HG03558 (cell line): Measurements from ENCODE around the gene SCAI.
A peak's percentile ranks its signal among the peaks of the same experiment; 100 is the strongest.
"Not testable (repeated sequence)": the region's sequence is repeated elsewhere in the genome, so short reads cannot be mapped to it uniquely, and the experiment has no call there.

ENCODE experiments used
- ATAC-seq: cut with Tn5 transposase; IDR thresholded peaks from one replicate; pipeline ENCODE4 v1.9.1; 2021; ENCODE audit warnings: moderate number of reproducible peaks; ENCODE audit not compliant: unreplicated experiment; ENCODE audit errors: extremely low read depth

The SCAI gene

DNA sequence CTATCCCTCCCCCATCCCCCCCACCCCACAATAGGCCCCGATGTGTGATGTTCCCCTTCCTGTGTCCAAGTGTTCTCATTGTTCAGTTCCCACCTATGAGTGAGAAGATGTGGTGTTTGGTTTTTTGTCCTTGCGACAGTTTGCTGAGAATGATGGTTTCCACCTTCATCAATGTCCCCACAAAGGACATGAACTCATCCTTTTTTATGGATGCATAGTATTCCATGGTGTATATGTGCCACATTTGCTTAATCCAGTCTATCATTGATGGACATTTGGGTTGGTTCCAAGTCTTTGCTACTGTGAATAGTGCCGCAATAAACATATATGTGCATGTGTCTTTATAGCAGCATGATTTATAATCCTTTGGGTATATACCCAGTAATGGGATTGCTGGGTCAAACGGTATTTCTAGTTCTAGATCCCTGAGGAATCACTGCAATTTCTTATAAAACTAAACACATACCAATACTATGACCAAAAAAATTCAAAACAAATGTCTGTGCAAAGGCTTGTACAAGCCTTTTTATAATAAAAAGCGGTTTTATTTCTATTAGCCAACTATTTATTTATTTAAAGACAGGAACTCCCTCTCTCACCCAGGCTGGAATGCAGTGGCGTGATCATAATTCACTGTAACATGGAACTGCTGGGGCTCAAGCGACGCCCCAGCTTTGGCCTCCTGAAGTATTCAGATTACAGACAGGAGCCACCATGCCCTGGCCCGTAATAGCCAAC is 183.5 kb downstream of the SCAI start:
- not testable (repeated sequence) for ATAC-seq

DNA sequence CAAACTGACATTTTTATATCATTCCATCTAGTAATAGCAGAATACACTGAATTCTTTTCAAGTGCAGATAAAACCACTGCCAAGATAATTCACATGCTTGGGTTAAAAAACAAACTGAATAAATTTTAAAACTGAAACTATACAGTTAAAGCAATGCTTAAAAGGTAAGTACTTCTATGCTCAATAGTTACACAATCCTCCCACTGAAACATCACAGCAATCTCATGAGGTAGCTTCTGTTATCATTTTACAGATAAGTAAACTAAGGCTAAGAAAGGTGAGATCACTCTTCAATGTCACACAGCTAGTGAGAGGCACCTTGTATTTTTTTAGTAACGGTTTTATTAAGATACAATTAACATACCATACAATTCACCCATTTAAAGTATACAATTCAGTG is 189.1 kb downstream of the SCAI start:
- no peak for ATAC-seq

DNA sequence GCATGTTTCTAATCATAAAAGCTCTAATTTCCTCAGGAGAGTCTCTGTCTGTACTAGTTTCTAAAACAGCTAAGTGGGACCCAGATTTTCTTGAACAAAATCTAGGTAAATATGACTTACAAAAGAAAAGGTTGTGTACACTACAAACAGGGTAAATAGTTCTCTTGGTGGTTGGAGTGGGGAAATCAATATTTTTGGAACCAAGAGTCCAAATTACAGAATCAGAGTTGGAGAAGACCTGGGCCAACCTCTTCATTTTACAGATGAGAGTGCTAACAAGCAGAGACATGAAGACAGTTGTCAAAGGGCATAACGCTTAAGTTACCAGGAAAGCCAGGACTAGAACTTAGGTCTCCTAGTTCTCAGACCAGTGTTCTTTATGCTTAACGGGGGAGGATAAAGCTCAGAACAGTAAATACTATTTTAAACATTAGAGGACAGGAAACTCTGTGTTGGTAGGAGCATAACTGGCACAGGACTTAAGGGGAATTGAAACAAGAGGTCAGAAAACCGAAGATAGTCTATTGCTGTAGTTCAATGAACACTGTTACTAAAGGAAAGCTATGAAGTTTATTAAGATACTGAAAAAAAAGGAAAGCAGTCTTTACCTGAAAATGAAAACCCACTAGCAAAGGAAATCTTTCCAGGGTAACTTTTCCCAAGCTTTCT is 193.1 kb downstream of the SCAI start:
- ATAC-seq = no peak

DNA sequence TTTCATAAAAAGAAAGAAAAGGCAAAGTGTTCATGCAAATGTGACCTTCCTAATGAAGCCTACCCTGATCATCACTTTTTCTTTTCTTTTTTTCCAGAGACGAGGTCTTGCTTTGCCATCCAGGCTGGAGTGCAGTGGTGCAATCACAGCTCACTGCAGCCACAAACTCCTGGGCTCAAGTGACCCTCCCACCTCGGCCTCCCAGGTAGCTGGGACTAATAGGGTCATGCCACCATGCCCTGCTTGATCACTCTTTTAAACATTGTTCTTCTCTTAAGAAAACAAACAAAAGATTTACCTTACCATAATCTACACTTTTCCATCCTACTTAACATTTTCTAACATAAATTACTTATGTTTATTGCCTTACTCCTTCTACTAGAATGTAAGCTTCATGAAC is 193.9 kb downstream of the SCAI start:
- ATAC-seq = no peak

DNA sequence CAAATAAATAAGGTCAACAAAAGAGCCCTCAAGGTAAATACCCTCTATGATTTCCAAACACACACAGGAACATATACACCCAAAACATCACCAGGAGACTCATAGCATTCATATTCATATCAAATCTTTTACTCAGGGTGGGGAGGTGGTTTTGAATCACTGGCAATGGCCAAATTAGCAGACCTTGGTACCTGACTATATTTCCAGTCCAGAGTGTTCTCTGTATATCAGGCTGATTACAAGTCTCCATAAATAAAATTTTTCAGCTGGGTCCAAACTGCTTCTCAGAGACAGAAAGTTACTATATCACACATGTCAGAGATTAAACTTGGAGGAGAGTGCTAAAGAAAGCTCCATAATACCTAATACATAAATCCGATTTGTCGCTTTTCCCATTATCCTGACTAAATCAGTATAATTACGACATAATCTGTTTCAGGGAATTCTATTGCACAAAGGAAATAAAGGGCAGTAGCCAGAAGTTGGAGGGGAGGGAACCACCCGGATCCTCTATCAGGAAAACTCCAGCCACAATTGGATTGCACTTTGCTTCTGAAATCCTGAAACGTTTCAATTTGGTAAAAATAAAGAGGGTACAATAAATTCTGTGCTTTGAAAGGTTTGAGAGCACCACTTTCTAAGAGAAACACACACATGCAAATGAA is 195.5 kb downstream of the SCAI start:
- ATAC-seq = no peak

DNA sequence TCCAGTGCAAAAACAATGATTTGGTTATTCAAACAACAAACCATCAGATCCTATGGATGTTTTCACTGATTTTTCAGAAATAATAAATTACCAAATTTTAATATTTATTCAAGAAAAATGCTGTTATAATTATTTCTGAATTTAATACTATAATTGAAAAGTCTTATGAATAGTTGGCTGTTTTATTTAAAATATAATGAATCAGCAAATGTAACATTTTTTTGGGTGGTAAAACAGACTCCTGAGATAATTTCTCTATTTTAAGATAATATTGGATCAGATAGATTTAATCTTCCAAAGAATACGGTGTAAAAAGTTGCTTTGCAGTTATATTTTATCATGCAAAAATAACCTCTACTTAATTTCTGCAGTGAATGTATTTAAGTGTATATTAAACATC is 197.2 kb downstream of the SCAI start:
- ATAC-seq = no peak

DNA sequence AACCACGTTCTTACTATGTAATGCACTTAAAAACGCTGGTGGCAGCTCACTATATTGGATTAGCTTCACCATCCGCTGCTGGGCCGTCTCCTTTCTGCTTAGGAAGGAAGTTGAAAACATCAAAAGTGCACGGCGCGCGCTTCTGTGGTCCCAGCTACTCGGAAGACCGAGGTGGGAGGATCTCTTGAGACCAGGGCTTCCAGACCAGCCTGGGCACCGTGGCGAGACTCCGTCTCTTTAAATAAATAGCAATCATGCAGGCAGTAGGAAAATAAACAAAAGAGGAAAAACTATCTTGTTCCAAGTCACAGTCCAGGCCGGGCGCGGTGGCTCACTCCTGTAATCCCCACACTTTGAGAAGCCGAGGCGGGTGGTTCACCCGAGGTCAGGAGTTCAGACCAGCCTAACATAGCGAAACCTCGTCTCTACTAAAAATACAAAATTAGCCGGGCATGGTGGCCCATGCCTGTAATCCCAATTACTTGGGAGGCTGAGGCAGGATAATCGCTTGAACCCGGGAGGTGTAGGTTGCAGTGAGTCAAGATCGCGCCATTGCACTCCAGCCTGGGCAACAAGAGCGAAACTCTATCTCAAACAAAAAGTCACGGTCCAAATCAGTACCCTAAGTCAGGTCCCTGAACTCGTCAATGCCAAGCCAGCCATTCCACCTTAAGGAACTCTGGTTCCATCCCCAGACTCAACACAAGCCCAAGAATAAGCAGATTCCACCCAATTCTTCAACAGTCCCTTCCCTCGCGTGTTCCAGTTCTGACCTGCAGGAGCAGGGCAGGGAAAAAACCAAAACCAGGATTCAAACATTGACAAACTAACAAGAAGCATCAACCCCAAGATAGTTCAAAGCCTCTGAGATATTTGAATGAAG is 201.4 kb downstream of the SCAI start:
- ATAC-seq = peak; percentile 11

DNA sequence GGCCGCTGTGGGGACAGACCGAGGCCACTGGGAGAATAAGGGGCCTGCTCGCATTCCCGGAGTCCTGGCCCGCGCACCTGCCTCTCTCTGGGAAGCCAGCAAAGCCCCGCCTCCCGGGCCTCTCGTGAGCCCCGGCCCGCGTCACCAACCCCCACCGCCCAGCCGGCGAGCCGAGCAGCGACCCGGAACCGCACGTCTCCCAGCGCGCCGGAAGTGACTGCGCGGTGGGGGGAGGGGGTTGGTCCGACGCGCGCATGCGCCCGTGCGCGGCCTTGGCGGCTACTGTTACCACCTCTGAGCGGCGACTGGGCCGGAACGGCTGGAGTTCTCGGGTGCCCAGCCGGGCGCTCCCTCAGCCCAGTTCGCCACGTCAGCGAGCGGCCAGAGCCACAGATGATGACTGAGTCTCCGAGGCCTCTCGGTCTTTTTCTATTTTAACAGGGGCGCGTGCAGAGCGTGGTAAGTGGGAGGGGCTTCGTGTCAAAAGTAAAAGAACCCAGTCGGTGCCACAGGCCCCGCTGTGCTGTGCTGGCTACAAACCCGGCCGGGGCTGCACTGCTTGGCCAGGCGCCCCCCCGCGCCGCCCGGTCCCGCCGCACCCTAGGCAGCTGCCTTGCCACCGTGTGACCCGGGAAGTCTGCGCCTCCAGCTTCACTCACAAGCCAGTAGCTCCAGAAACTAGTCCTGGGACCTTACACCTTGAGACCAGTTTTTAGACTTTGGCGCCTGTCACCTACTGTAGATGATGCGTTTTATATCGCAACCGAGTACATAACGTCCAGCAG is 202.2 kb downstream of the SCAI start, which contains the start of gene GOLGA1:
Gene GOLGA1 (minus strand): TSS at position 190 of the 785 bp plus-strand sequence. CDS start 2,372 bp downstream, outside the sequence.
- ATAC-seq = peak; percentile 73

DNA sequence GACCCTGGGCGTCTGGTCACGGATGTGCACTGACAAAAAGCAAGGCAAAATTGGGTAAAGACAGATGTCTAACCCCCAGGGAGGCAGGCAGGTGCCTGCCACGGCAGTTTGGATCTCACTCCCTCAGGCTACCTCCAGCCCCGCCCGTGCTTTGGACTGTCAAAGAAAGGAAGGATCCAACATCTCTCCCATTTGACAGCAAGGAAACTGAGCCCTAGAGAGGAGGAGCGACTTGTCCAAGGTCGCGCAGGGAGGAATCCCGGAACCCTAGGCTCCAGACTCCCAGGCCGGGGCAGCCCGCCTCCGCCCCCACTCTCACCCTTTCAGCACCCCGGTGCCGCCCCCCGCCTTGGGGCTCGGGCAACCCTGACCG is 202.8 kb downstream of the SCAI start:
- no peak for ATAC-seq

DNA sequence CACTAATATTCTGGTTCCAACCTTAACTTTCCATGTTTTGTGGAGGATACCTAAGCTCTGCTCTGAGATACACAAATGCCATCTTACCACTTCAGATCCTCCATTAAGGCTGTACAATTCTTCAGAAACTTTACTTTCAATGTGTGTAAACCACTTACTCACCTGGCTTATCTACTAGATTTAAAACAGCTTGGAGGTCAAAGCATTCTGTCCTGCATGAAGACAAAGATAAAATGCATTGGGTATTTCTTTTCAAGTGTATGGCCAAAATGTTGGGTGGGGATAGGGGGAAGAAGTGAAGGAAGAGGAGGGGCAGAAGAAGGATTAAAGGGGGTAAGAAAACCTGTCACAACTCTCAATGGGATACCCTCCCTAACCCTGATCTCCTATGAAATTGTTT is 203.4 kb downstream of the SCAI start:
- ATAC-seq = no peak

DNA sequence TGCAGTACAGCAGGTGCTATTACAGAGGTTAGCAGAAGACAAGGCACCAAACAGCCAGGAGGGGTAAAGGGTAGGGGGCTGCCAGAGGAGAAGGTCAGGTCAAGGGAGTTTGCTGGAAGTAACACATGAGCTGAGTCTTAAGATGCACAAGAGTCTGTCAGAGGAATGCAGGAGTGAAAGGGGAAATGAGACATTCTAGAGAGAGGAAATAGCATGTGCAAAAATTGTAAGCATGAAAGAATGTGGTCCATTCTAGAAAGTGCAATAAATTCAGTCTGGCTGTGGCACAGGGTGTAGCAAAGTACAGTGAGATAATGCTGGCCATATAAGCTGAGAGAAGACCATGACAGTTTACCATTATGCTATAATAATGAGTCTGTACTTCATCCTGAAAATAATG is 209.0 kb downstream of the SCAI start:
- no peak for ATAC-seq

DNA sequence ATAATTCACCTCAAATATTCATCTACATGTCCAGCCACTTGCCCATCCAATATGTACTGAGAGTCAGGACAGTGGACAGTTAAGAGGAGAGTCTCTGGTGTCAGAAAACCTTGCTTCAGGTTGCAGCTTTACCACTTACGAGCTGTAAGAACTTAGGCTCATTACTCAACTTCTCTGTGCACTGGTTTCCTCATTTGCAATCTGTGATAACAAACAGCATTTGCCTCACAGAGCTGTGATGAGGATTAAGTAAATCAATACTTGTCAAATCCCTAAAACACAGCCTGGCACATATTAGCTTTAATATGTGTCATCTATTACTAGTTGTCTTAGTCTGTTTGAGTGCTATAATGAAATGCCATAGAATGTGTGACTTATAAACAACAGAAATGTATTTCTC is 211.0 kb downstream of the SCAI start:
- ATAC-seq = no peak

DNA sequence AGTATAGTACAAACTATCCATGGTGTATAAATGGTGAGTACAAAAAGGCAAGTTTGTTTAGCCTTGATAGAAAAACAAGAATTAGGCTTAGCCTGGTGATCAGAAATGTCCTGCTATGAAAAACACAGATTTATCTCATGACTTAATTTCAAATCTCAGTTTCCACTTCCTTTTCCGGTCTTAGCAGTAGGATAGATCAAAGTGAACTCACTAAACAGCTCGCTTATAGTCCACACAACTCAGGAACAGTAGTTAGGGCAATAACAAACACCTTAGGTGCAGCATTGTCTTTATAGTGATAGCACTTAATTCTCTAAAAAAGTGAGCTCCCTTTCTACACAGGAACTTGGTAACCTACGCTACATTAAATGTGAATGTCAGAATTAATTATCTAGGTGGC is 213.9 kb downstream of the SCAI start:
- no peak for ATAC-seq

DNA sequence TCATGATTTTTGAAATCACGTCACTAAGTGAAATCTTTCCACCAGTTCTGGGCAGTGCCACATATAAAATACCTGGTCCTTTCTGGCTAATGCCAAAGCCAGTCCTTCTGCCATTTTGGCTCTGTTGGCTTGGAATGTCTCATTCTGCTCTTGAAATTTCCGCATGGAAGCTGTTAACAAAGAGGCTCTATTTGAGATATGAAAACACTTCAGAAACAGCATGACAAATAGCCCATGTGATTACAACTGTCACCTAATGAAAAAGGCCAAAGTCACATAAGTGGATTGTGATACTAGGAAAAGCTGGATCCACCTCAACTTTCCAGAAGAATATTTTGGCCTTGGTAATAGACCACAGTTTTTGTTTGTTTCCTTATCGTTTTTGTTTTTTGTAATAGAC is 215.2 kb downstream of the SCAI start:
- no peak for ATAC-seq

DNA sequence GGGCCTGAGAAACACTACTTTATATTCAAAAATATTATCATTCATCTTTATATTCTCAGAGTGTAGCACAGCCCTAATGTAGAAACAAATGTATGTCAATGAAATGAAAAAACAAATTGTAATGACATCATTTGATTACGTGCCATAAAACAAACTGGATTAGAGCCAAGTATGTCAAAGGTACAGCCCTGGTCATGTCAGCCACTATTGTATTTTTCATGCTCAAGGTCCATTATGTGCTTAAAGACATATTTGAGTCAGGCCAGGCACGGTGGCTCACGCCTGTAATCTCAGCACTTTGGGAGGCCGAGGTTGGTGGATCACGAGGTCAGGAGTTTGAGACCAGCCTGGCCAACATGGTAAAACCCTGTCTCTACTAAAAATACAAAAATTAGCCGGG is 222.9 kb downstream of the SCAI start:
- not testable (repeated sequence) for ATAC-seq

DNA sequence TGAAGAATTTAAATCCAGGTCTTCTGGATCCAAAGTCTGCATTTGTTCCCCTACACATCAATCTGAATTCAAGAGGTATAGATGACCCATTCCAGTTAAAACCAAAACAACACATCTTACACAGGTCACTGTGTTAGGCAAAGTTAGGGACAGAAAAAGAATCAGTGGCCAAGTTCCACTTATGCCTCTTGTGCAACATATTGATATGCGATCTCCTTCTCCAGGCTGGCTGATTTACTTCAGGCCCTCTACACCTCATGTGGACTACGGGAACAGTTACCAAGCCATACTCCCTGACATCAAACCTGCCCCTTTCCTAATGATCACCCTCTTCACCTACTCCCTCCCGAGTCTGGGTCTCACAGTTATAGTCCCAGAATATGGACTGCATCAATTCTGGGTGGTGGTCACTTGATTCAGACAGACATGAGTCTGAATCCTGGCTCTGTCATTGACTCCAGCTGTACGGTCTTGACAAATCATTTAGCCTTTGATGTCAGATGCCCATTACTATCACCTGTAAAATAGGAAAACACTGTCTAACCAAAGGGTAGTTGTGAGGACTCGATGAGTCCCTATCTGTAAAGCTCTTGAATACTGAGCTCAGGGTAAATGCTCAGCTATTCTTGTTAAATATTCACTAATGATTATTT is 228.4 kb downstream of the SCAI start:
- no peak for ATAC-seq

DNA sequence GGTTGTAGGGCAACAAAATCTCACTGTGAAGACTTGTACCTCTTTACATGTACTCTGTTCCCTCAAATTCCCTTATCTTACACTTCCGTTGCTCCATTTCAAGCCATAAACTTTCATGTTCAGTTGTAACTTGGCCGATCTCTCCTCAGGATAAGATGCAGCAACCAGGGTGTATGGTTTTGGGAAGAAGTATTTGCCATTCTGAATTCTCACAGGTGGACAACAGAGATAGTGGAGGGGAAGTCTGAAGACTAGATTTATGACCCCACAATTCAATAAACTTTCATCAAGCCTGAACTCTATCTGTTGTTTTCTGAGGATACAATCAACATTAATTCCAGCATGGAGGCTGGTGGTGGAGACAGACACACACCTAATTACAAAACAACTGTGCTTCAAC is 229.9 kb downstream of the SCAI start:
- ATAC-seq = no peak

DNA sequence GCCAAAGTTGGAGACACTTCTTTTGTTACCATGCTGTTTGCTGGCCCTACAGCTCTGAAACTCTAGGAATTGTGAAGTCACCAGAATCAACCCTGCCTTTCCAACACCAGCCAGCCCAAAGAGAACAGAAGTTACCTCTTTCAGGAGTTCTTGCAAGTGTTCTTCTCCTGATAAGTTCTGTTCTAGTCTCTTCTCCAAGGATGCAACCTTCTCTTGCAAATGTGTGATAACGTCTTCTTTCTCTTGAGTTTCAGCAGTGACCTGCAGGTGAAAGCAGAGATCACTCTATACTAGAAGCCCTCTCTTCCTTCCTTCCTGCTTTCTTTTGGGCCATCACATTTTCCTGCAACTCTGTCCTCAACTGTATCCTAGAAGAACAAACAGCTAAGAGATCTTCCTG is 231.6 kb downstream of the SCAI start:
- no peak for ATAC-seq

DNA sequence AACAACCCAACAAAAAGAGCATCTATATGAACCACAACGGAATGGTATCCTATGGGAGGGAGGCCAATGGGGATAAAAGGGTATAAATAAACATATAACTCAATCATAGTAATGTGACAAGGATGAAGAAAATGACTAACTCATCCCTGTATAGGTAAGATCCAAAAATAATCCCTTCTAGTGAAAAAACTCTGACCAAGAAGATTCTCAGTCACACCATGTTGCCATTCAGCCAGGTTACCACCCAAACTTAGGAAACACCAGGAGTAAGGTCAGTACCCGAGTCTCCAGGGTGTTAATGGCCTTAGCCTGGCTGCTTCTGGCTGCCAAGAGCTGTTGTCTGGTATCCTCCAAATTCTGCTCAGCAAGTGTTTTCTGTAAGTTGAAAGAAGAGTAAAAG is 235.2 kb downstream of the SCAI start:
- ATAC-seq = no peak
